ENCODE results near the gene LRRC32.

DNA sequence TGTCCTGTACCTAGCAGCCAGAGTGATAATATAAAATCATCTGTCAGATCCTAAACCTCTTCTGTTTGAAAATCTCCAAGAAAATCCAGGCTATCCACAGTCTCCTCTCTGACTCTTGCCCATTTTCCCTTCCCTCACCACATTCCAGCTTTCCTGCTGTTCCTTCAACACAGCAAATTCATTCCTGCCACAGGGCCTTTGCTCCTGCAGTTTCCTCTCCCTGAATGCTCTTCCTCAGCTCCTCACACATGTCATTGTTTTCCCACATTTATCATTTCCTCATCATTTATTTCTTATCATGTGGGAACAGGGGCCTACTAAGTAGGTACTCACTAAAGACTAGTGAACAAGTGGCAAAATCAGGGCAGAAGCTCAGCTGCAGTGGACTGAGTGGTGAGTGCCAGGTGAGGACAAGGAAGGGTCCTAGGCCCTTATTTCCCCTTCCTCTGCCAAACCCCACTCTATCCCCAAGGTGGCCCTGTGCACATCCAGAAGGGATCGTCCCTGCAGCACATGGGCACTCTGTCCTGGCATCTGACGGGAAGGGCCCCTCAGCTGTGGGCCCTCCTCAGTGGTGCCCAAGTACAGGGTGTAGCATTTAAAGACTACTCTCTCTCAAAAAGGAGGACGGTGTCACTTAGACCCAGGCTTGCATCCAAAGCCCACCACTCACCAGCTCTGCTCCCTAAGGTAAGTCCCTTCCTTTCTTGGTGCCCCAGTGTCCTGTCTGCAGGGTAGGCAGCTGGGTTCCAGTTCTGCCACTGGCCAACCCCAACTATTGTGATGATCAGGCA lies 2.0 kb downstream of the LRRC32 start:
- TF ChIP-seq, protein P1, sequence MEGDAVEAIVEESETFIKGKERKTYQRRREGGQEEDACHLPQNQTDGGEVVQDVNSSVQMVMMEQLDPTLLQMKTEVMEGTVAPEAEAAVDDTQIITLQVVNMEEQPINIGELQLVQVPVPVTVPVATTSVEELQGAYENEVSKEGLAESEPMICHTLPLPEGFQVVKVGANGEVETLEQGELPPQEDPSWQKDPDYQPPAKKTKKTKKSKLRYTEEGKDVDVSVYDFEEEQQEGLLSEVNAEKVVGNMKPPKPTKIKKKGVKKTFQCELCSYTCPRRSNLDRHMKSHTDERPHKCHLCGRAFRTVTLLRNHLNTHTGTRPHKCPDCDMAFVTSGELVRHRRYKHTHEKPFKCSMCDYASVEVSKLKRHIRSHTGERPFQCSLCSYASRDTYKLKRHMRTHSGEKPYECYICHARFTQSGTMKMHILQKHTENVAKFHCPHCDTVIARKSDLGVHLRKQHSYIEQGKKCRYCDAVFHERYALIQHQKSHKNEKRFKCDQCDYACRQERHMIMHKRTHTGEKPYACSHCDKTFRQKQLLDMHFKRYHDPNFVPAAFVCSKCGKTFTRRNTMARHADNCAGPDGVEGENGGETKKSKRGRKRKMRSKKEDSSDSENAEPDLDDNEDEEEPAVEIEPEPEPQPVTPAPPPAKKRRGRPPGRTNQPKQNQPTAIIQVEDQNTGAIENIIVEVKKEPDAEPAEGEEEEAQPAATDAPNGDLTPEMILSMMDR (conservative IDR thresholded peaks at IDR 0.05 in 1 of 2, IDR thresholded peaks at IDR 0.05 in 1 of 2; ENCODE audit: low read depth in 1 of 2, low read length in 2 of 2) = no peak
- no peak for TF ChIP-seq EZH2 (IDR thresholded peaks at IDR 0.05; ENCODE audit: low read length, missing control alignments)
